Gastrocnemius medialis (tissue), 4 donors: ENCODE data around the gene ADGRL3. TPM values are rescaled to one million over a fixed set of nuclear protein-coding genes. Genes with fewer than 3 reads are reported as not detected.

Experiments used
- ATAC-seq, 2 donors: fragments of 150-250 bp; one replicate each; pipeline ENCODE4 v1.9.1; 2016
- DNase-seq, 2 donors: peaks; one replicate each; pipeline ENCODE4 v3.0.0-alpha.2; 2019
- H3K27ac ChIP-seq, 4 donors: fragments of 200-600 bp; sonication (generic); 1 replicate in 1 of 4; 2 replicates in 3 of 4; pipeline ENCODE4 v1.5.1; 2016 to 2018; ENCODE audit warnings: mild to moderate bottlenecking in 2 of 4, moderate library complexity in 1 of 4
- H3K27me3 ChIP-seq, 3 donors: fragments of 200-600 bp; sonication (generic) in 2 of 3; 1 replicate in 1 of 3; 2 replicates in 2 of 3; pipeline versions ENCODE4 v1.5.1 to v1.6.0; 2016 to 2019; ENCODE audit warnings: mild to moderate bottlenecking in 1 of 3, moderate library complexity in 1 of 3
- H3K36me3 ChIP-seq, 2 donors: fragments of 200-600 bp; sonication (generic) in 1 of 2; one replicate each; pipeline ENCODE4 v1.5.1; 2017 to 2018
- H3K4me1 ChIP-seq, 2 donors: fragments of 200-600 bp; sonication (generic) in 1 of 2; one replicate each; pipeline ENCODE4 v1.5.1; 2016 to 2017; ENCODE audit warnings: mild to moderate bottlenecking in 2 of 2
- H3K4me3 ChIP-seq, 4 donors: fragments of 200-600 bp; sonication (generic) in 3 of 4; 1 replicate in 1 of 4; 2 replicates in 3 of 4; pipeline ENCODE4 v1.5.1; 2016 to 2019; ENCODE audit warnings: mild to moderate bottlenecking in 2 of 4
- H3K9me3 ChIP-seq, 3 donors: fragments of 200-600 bp; sonication (generic) in 2 of 3; 1 replicate in 1 of 3; 2 replicates in 2 of 3; pipeline ENCODE4 v1.5.1; 2016 to 2019
- CTCF ChIP-seq, 5 experiments: fragments of 450-650 bp in 3 of 5; fragments of 200-600 bp in 2 of 5; sonication (generic) in 2 of 5; IDR thresholded peaks in 4 of 5; conservative IDR thresholded peaks in 1 of 5; 1 replicate in 4 of 5; 2 replicates in 1 of 5; pipeline ENCODE4 v1.5.1; 2016 to 2019; ENCODE audit warnings: antibody characterized with exemption in 5 of 5, mild to moderate bottlenecking in 3 of 5, moderate library complexity in 3 of 5
- POLR2A ChIP-seq, 2 donors: fragments of 450-650 bp; IDR thresholded peaks; one replicate each; pipeline ENCODE4 v1.6.1; 2017; ENCODE audit warnings: antibody characterized with exemption in 2 of 2, mild to moderate bottlenecking in 2 of 2, moderate library complexity in 2 of 2
- in situ Hi-C, 4 donors: fragments of 200-750 bp; cut with MboI; loops; one replicate each; pipeline versions ENCODE4 v1.15.0 to v1.8.0; 2017; ENCODE audit warnings: low sequenced_read_pairs in 4 of 4
- intact Hi-C: fragments of 100-400 bp; cut with DNase I; formaldehyde crosslinking; loops from one replicate; pipeline ENCODE4 v1.15.1; 2023; ENCODE audit warnings: low total_unique reads
- total RNA-seq, 4 donors: library from RNA; depleted of rRNA; stranded (reverse); fragments of >200 nt; gene quantifications; one replicate each; pipeline versions ENCODE4 v1.1.0 to v1.2.3, GENCODE V29; 2016

ADGRL3 gene
- total RNA-seq, 4 donors from 2014 or later: 0.69 to 2.2 (median 1.1) TPM

- ATAC-seq (no peak), DNase-seq (no peak)
- Histone ChIP-seq H3K4me1 (no peaks in the 10 kb centered on the region), H3K36me3 (no peaks in the 10 kb centered on the region), H3K27me3 (no peaks in the 10 kb centered on the region), H3K4me3 (no peak overlapping the region), H3K9me3 (no peaks in the 10 kb centered on the region), H3K27ac (no peak overlapping the region)
- TF ChIP-seq CTCF (IDR thresholded peaks at IDR 0.05 in 4 of 5, conservative IDR thresholded peaks at IDR 0.05 in 1 of 5): no peak
- no peak for TF ChIP-seq POLR2A (IDR thresholded peaks at IDR 0.05)
- intact Hi-C loops: no loop called here
- in situ Hi-C loops: no loop called here
These were observed 448.1 kb downstream of the ADGRL3 start for GRCh38 chr4:61648264-61648663.

- Histone ChIP-seq H3K4me1 (no peaks in the 10 kb centered on the region), H3K27ac (no peak overlapping the region), H3K36me3 (no peaks in the 10 kb centered on the region), H3K9me3 (no peaks in the 10 kb centered on the region), H3K4me3 (no peak overlapping the region), H3K27me3 (no peaks in the 10 kb centered on the region)
- ATAC-seq: no peak
- TF ChIP-seq CTCF (IDR thresholded peaks at IDR 0.05 in 4 of 5, conservative IDR thresholded peaks at IDR 0.05 in 1 of 5) (no peak), POLR2A (IDR thresholded peaks at IDR 0.05) (no peak)
- in situ Hi-C loops: no loop called here
- DNase-seq: no peak
- intact Hi-C loops: no loop called here
These were observed 456.9 kb downstream of the ADGRL3 start for GRCh38 chr4:61657016-61657415.

- H3K9me3 ChIP-seq: no peaks in the 10 kb centered on the region
- ATAC-seq (no peak), DNase-seq (no peak)
- intact Hi-C loops: no loop called here
- TF ChIP-seq CTCF (IDR thresholded peaks at IDR 0.05 in 4 of 5, conservative IDR thresholded peaks at IDR 0.05 in 1 of 5) (no peak), POLR2A (IDR thresholded peaks at IDR 0.05) (no peak)
- H3K4me3 ChIP-seq: no peak overlapping the region
- in situ Hi-C loops: no loop called here
- no peaks in the 10 kb centered on the region for H3K36me3 ChIP-seq
- no peaks in the 10 kb centered on the region for H3K4me1 ChIP-seq
- H3K27me3 ChIP-seq: no peaks in the 10 kb centered on the region
- H3K27ac ChIP-seq: no peak overlapping the region
These were observed 461.8 kb downstream of the ADGRL3 start for GRCh38 chr4:61661960-61662359.

- intact Hi-C loops: no loop called here
- TF ChIP-seq CTCF (IDR thresholded peaks at IDR 0.05 in 4 of 5, conservative IDR thresholded peaks at IDR 0.05 in 1 of 5) (no peak), POLR2A (IDR thresholded peaks at IDR 0.05) (no peak)
- no peak for ATAC-seq
These were observed 462.2 kb downstream of the ADGRL3 start for GRCh38 chr4:61662362-61662761.

GRCh38 chr4:61663310-61663709, 463.2 kb downstream of the ADGRL3 start:
- Histone ChIP-seq H3K4me3 (no peak overlapping the region), H3K27ac (no peak overlapping the region), H3K9me3 (no peaks in the 10 kb centered on the region), H3K27me3 (no peaks in the 10 kb centered on the region), H3K4me1 (no peaks in the 10 kb centered on the region), H3K36me3 (no peaks in the 10 kb centered on the region)
- no peak for ATAC-seq
- no peak for DNase-seq
- TF ChIP-seq CTCF (IDR thresholded peaks at IDR 0.05 in 4 of 5, conservative IDR thresholded peaks at IDR 0.05 in 1 of 5): no peak
- TF ChIP-seq POLR2A (IDR thresholded peaks at IDR 0.05): no peak
- in situ Hi-C loops: no loop called here
- intact Hi-C loops: no loop called here

More at GRCh38 chr4:61662362-61662761, 462.2 kb downstream of the ADGRL3 start:
- no peak overlapping the region for H3K4me3 ChIP-seq
- H3K9me3 ChIP-seq: no peaks in the 10 kb centered on the region
- no peaks in the 10 kb centered on the region for H3K36me3 ChIP-seq
- DNase-seq: no peak
- no peaks in the 10 kb centered on the region for H3K27me3 ChIP-seq
- H3K27ac ChIP-seq: no peak overlapping the region
- no peaks in the 10 kb centered on the region for H3K4me1 ChIP-seq
- in situ Hi-C loops: no loop called here
